GM12878 (cell line): ENCODE data around the gene PDGFB. TPM values are rescaled to one million over a fixed set of nuclear protein-coding genes. Genes with fewer than 3 reads are reported as not detected.

Experiments used
- ATAC-seq: fragments of 200-7000 bp; cut with Tn5 transposase; 3 replicates; pipeline ENCODE4 v1.9.1; 2020; ENCODE audit warnings: mild to moderate bottlenecking, moderate library complexity
- BruUV-seq: library from RNA; stranded (reverse); fragments of 400-500 nt; replicated peaks from 2 replicates; lab custom pipeline; 2021; lab: Mats Ljungman, UMichigan
- CTCF ChIA-PET: fragments of 300-600 bp; sonication (Branson Sonifier 250); formaldehyde crosslinking; extraction: SDS; loops from one replicate; lab custom pipeline; 2021; ENCODE audit warnings: inconsistent platforms; lab: Yijun Ruan, JAX
- POLR2A ChIA-PET: fragments of 350-600 bp; formaldehyde crosslinking; extraction: SDS; loops from one replicate; lab custom pipeline; 2021; ENCODE audit warnings: inconsistent platforms; lab: Charles Lee
- RAD21 ChIA-PET: fragments of 300-600 bp; sonication (Branson Sonifier 250); formaldehyde crosslinking; loops from one replicate; lab custom pipeline; 2023; ENCODE audit warnings: antibody characterized with exemption; ENCODE audit not compliant: unreplicated experiment; lab: Charles Lee
- SMC1A ChIA-PET: fragments of 300-600 bp; sonication (Branson Sonifier 250); formaldehyde crosslinking; loops from one replicate; lab custom pipeline; 2023; ENCODE audit not compliant: unreplicated experiment, uncharacterized antibody; lab: Charles Lee
- DNase-seq: peaks from one replicate; pipeline ENCODE4 v3.0.0-alpha.2; 2011; ENCODE audit warnings: low read depth, low spot score
- FAIRE-seq: peaks from 3 replicates; lab custom pipeline; 2011; peaks lifted over from hg19 to GRCh38; lab: Jason Lieb, UNC
- H2AFZ ChIP-seq: 2 replicates; pipeline ENCODE4 v1.6.0; 2011; ENCODE audit warnings: low read depth, low read length, control low read depth; ENCODE audit not compliant: control insufficient read depth
- H3K27ac ChIP-seq: 2 replicates; pipeline ENCODE4 v1.5.1; 2011; ENCODE audit warnings: control low read depth; ENCODE audit not compliant: control insufficient read depth, insufficient read depth
- H3K27me3 ChIP-seq, 2 experiments: replicated peaks in 1 of 2; 2 replicates each; pipeline versions ENCODE4 v1.6.0 to v1.6.1; 2011; ENCODE audit warnings: low read length in 1 of 2; ENCODE audit not compliant: control insufficient read depth in 2 of 2, insufficient read depth in 2 of 2
- H3K36me3 ChIP-seq, 2 experiments: 2 replicates each; pipeline ENCODE4 v1.5.1; 2011; ENCODE audit warnings: low read length in 1 of 2; ENCODE audit not compliant: control insufficient read depth in 2 of 2, insufficient read depth in 2 of 2
- H3K4me1 ChIP-seq: 2 replicates; pipeline ENCODE4 v1.6.1; 2011; ENCODE audit warnings: mild to moderate bottlenecking, low read length, moderate library complexity, mixed read lengths; ENCODE audit not compliant: control insufficient read depth, insufficient read depth
- H3K4me2 ChIP-seq: 2 replicates; pipeline ENCODE4 v1.6.0; 2011; ENCODE audit warnings: control low read depth; ENCODE audit not compliant: control insufficient read depth, insufficient read depth
- H3K4me3 ChIP-seq: fragments of 200-600 bp; sonication (generic); 2 replicates; pipeline ENCODE4 v1.5.1; 2016
- H3K79me2 ChIP-seq: 2 replicates; pipeline ENCODE4 v1.6.0; 2011; ENCODE audit warnings: low read length; ENCODE audit not compliant: control insufficient read depth, insufficient read depth
- H3K9ac ChIP-seq: 2 replicates; pipeline ENCODE4 v1.8.0; 2011; ENCODE audit warnings: low read length, control low read depth, mixed read lengths; ENCODE audit not compliant: control insufficient read depth, insufficient read depth
- H3K9me3 ChIP-seq: replicated peaks from 3 replicates; pipeline ENCODE4 v1.5.1; 2011; ENCODE audit warnings: mild to moderate bottlenecking, low read length; ENCODE audit not compliant: control insufficient read depth, insufficient read depth
- H4K20me1 ChIP-seq: 2 replicates; pipeline ENCODE4 v1.6.0; 2011; ENCODE audit not compliant: control insufficient read depth, insufficient read depth
- CHD2 ChIP-seq: IDR thresholded peaks from 2 replicates; pipeline ENCODE4 v1.6.1; 2011; ENCODE audit warnings: low read depth, low read length, improper control_type of control experiment, borderline replicate concordance
- CHD4 ChIP-seq: fragments of 200-600 bp; sonication (generic); IDR thresholded peaks from 2 replicates; pipeline ENCODE4 v1.6.1; 2016; ENCODE audit warnings: mild to moderate bottlenecking
- MTA3 ChIP-seq: IDR thresholded peaks from 2 replicates; pipeline ENCODE4 v1.6.1; 2012; ENCODE audit warnings: low read length, inconsistent platforms, borderline replicate concordance
- MYB ChIP-seq: fragments of 150-350 bp; IDR thresholded peaks from 2 replicates; pipeline ENCODE4 v1.6.1; 2014; ENCODE audit warnings: mild to moderate bottlenecking, low read depth, low read length, borderline replicate concordance
- NFYA ChIP-seq: IDR thresholded peaks from 2 replicates; pipeline ENCODE4 v1.6.1; 2011; ENCODE audit warnings: low read depth, mild to moderate bottlenecking, low read length, improper control_type of control experiment, borderline replicate concordance
- SREBF1 ChIP-seq: IDR thresholded peaks from 2 replicates; pipeline ENCODE4 v1.6.1; 2012; ENCODE audit warnings: mild to moderate bottlenecking, low read length
- ZNF207 ChIP-seq: fragments of 450-650 bp; IDR thresholded peaks from 2 replicates; pipeline ENCODE4 v1.6.1; 2014; ENCODE audit warnings: antibody characterized with exemption, mild to moderate bottlenecking, borderline replicate concordance
- WGBS: methylation state at CpG from one replicate; pipeline ENCODE4 v1.1.6; 2016; ENCODE audit warnings: low lambda C conversion rate; ENCODE audit not compliant: insufficient replicate concordance, insufficient coverage; ENCODE audit errors: missing lambda C conversion rate; 5-methylcytosine and 5-hydroxymethylcytosine counted together
- in situ Hi-C: fragments of 300-500 bp; cut with MboI; formaldehyde crosslinking; loops from 9 replicates; pipeline ENCODE4 v1.14.3; 2018; ENCODE audit warnings: mixed read lengths
- intact Hi-C: fragments of 100-400 bp; cut with micrococcal nuclease; formaldehyde crosslinking; loops from one replicate; pipeline ENCODE4 v1.14.2; 2022; ENCODE audit not compliant: unreplicated experiment
- polyA plus RNA-seq, 11 experiments: library from polyadenylated mRNA; depleted of rRNA in 4 of 11; unstranded in 6 of 11; stranded (reverse) in 5 of 11; fragments of >200 nt; fragmentation: Nextera tagmentation in 4 of 11; fragmentation: Illumina TruSeq in 1 of 11; extraction: Ambion mirVana in 4 of 11; extraction: Trizol in 1 of 11; gene quantifications; 1 replicate in 1 of 11; 2 replicates in 10 of 11; pipeline versions ENCODE4 v1.2.1 to v1.2.3, GENCODE V29; 2011 to 2016; ENCODE audit warnings: inconsistent platforms in 2 of 11, missing spikeins in 2 of 11, low read depth in 1 of 11
- total RNA-seq, 4 experiments: library from RNA; depleted of rRNA in 3 of 4; stranded (reverse); fragments of >200 nt in 3 of 4; fragmentation: Illumina TruSeq in 1 of 4; extraction: Trizol in 1 of 4; gene quantifications; 2 replicates each; pipeline versions ENCODE4 v1.2.1 to v1.2.3, GENCODE V29; 2013 to 2021
- TF ChIP-seq, protein P1 (sequence below): fragments of 450-650 bp; IDR thresholded peaks from 2 replicates; pipeline ENCODE4 v1.6.1; 2014; ENCODE audit warnings: mild to moderate bottlenecking
- TF ChIP-seq, protein P2 (sequence below): fragments of 450-650 bp; IDR thresholded peaks from 2 replicates; pipeline ENCODE4 v1.6.1; 2016; ENCODE audit warnings: mild to moderate bottlenecking
- TF ChIP-seq, protein P3 (sequence below), 3 experiments: IDR thresholded peaks in 2 of 3; conservative IDR thresholded peaks in 1 of 3; 2 replicates each; pipeline ENCODE4 v1.5.1; 2011; ENCODE audit warnings: low read depth in 3 of 3, low read length in 3 of 3, mild to moderate bottlenecking in 3 of 3, control low read depth in 2 of 3, moderate library complexity in 2 of 3, inconsistent platforms in 1 of 3, mixed read lengths in 1 of 3; ENCODE audit not compliant: control insufficient read depth in 2 of 3, insufficient read depth in 1 of 3; ENCODE audit errors: extremely low read depth in 1 of 3
- TF ChIP-seq, protein P4 (sequence below): fragments of 450-650 bp; IDR thresholded peaks from 2 replicates; pipeline ENCODE4 v1.6.1; 2016; ENCODE audit warnings: mild to moderate bottlenecking, moderate library complexity, borderline replicate concordance
- TF ChIP-seq, protein P5 (sequence below): fragments of 450-650 bp; IDR thresholded peaks from 2 replicates; pipeline ENCODE4 v1.6.1; 2018; ENCODE audit warnings: borderline replicate concordance, mild to moderate bottlenecking; ENCODE audit not compliant: partially characterized antibody

PDGFB gene
- total and polyA plus RNA-seq, 10 of the 15 experiments (the other 5 are each of a cell fraction or from before 2014, with no cell fraction given), result 0.13 to 1.1 (median 0.56) TPM; not detected in 1

DNA sequence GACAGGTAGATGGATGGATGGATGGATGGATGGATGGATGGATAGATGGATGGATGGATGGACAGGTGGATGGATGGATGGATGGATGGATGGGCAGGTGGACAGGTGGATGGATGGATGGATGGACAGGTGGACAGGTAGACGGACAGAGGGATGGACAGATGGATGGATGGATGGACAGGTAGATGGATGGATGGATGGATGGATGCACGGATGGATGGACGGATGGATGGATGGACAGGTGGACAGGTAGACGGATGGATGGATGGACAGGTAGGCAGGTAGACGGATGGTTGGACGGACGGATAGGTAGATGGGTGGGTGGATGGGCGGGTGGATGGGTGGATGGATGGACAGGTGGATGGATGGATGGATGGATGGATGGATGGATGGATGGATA is 24.3 kb downstream of the PDGFB start:
- Histone ChIP-seq H3K36me3 (no peaks in the 10 kb centered on the region), H3K79me2 (no peaks in the 10 kb centered on the region), H4K20me1 (no peaks in the 10 kb centered on the region), H2AFZ (no peak overlapping the region), H3K9me3 (no peaks in the 10 kb centered on the region; the same call in 2 of the 3 replicates), H3K4me2 (no peak overlapping the region), H3K4me3 (no peak overlapping the region), H3K27ac (no peak overlapping the region), H3K4me1 (no peaks in the 10 kb centered on the region), H3K9ac (no peak overlapping the region), H3K27me3 (no peaks in the 10 kb centered on the region; a peak in 1 of 4 replicates)
- ATAC-seq (no peak), FAIRE-seq (no peak), DNase-seq (no peak)
- WGBS, result 47% methylated on average over 5 of the region's 8 CpGs
- intact Hi-C loops, result no loop called here
- ChIA-PET POLR2A (no interaction called here), SMC1A (no interaction called here), RAD21 (no interaction called here), CTCF (no interaction called here)
- no TSS peak for BruUV-seq
- in situ Hi-C loops, result no loop called here
- TF ChIP-seq, protein P1, sequence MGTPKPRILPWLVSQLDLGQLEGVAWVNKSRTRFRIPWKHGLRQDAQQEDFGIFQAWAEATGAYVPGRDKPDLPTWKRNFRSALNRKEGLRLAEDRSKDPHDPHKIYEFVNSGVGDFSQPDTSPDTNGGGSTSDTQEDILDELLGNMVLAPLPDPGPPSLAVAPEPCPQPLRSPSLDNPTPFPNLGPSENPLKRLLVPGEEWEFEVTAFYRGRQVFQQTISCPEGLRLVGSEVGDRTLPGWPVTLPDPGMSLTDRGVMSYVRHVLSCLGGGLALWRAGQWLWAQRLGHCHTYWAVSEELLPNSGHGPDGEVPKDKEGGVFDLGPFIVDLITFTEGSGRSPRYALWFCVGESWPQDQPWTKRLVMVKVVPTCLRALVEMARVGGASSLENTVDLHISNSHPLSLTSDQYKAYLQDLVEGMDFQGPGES, result no peak
- TF ChIP-seq SREBF1, result no peak
- TF ChIP-seq, protein P2, sequence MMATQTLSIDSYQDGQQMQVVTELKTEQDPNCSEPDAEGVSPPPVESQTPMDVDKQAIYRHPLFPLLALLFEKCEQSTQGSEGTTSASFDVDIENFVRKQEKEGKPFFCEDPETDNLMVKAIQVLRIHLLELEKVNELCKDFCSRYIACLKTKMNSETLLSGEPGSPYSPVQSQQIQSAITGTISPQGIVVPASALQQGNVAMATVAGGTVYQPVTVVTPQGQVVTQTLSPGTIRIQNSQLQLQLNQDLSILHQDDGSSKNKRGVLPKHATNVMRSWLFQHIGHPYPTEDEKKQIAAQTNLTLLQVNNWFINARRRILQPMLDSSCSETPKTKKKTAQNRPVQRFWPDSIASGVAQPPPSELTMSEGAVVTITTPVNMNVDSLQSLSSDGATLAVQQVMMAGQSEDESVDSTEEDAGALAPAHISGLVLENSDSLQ, result no peak
- TF ChIP-seq MYB, result no peak
- TF ChIP-seq MTA3, result no peak
- no peak for TF ChIP-seq CHD4
- TF ChIP-seq, protein P3, sequence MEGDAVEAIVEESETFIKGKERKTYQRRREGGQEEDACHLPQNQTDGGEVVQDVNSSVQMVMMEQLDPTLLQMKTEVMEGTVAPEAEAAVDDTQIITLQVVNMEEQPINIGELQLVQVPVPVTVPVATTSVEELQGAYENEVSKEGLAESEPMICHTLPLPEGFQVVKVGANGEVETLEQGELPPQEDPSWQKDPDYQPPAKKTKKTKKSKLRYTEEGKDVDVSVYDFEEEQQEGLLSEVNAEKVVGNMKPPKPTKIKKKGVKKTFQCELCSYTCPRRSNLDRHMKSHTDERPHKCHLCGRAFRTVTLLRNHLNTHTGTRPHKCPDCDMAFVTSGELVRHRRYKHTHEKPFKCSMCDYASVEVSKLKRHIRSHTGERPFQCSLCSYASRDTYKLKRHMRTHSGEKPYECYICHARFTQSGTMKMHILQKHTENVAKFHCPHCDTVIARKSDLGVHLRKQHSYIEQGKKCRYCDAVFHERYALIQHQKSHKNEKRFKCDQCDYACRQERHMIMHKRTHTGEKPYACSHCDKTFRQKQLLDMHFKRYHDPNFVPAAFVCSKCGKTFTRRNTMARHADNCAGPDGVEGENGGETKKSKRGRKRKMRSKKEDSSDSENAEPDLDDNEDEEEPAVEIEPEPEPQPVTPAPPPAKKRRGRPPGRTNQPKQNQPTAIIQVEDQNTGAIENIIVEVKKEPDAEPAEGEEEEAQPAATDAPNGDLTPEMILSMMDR (IDR thresholded peaks at IDR 0.05 in 2 of 3, conservative IDR thresholded peaks at IDR 0.05 in 1 of 3; ENCODE audit: control insufficient read depth in 2 of 3, extremely low read depth in 1 of 3, insufficient read depth in 1 of 3, low read depth in 3 of 3, low read length in 3 of 3), result no peak
- TF ChIP-seq ZNF207, result no peak
- TF ChIP-seq NFYA, result no peak
- TF ChIP-seq CHD2, result no peak
- TF ChIP-seq, protein P4, sequence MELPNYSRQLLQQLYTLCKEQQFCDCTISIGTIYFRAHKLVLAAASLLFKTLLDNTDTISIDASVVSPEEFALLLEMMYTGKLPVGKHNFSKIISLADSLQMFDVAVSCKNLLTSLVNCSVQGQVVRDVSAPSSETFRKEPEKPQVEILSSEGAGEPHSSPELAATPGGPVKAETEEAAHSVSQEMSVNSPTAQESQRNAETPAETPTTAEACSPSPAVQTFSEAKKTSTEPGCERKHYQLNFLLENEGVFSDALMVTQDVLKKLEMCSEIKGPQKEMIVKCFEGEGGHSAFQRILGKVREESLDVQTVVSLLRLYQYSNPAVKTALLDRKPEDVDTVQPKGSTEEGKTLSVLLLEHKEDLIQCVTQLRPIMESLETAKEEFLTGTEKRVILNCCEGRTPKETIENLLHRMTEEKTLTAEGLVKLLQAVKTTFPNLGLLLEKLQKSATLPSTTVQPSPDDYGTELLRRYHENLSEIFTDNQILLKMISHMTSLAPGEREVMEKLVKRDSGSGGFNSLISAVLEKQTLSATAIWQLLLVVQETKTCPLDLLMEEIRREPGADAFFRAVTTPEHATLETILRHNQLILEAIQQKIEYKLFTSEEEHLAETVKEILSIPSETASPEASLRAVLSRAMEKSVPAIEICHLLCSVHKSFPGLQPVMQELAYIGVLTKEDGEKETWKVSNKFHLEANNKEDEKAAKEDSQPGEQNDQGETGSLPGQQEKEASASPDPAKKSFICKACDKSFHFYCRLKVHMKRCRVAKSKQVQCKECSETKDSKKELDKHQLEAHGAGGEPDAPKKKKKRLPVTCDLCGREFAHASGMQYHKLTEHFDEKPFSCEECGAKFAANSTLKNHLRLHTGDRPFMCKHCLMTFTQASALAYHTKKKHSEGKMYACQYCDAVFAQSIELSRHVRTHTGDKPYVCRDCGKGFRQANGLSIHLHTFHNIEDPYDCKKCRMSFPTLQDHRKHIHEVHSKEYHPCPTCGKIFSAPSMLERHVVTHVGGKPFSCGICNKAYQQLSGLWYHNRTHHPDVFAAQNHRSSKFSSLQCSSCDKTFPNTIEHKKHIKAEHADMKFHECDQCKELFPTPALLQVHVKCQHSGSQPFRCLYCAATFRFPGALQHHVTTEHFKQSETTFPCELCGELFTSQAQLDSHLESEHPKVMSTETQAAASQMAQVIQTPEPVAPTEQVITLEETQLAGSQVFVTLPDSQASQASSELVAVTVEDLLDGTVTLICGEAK, result no peak
- TF ChIP-seq, protein P5, sequence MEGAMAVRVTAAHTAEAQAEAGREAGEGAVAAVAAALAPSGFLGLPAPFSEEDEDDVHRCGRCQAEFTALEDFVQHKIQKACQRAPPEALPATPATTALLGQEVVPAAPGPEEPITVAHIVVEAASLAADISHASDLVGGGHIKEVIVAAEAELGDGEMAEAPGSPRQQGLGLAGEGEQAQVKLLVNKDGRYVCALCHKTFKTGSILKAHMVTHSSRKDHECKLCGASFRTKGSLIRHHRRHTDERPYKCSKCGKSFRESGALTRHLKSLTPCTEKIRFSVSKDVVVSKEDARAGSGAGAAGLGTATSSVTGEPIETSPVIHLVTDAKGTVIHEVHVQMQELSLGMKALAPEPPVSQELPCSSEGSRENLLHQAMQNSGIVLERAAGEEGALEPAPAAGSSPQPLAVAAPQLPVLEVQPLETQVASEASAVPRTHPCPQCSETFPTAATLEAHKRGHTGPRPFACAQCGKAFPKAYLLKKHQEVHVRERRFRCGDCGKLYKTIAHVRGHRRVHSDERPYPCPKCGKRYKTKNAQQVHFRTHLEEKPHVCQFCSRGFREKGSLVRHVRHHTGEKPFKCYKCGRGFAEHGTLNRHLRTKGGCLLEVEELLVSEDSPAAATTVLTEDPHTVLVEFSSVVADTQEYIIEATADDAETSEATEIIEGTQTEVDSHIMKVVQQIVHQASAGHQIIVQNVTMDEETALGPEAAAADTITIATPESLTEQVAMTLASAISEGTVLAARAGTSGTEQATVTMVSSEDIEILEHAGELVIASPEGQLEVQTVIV, result no peak
